Stimulated activated CD4-positive, alpha-beta T cell treated with anti-CD3 and anti-CD28 coated beads, TNF-alpha, amount 100 ng/mL, for 24 hours (primary cell): ENCODE data around the gene ITCH.
A peak's percentile ranks its signal among the peaks of the same experiment; 100 is the strongest.

ENCODE experiments used
- DNase-seq, 3 experiments: peaks; one replicate each; pipeline ENCODE4 v3.0.0-alpha.2; 2020; ENCODE audit warnings: low read depth in 3 of 3

The ITCH gene

GRCh38 chr20:34549291-34549928 lies 186.3 kb downstream of the ITCH start:
- DNase-seq, result no peak

DNA sequence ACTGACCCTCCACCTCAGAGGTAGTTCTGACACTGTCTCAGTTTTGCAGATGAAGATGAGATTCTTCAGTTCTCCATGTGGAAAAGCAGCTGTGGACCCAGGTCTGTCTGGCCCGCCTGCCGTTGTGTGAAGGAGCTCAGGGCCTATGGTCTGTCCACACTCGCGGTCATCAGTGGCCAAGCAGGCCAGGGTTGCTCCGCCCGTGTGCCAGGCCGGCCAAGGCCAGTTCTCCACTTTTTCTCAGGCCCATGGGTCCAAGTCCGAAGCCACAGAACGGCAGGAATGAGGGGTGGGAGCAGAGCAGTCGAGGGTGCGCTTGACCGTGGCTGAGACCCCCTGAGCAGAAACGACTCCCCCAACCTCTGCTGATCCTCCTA lies 186.8 kb downstream of the ITCH start:
- no peak for DNase-seq

DNA sequence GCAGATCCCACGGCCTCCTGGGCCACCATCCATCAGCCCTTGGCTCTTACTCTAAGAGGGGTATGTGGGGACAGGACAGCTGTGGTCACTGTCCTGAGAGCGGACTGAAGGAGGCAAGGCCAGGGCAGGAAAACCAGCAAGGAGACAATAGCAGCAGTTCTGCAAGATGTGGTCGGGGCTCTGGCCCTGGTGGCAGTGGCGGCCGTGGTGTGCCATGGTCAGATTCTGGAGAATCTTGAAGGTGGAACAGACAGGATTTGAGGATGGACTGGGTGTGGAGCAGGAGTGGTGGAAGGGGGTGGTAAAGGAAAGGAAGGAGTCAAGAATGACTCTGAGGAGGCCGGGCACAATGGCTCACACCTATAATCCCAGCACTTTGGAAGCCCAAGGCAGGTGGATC lies 189.5 kb downstream of the ITCH start:
- DNase-seq, result no peak

DNA sequence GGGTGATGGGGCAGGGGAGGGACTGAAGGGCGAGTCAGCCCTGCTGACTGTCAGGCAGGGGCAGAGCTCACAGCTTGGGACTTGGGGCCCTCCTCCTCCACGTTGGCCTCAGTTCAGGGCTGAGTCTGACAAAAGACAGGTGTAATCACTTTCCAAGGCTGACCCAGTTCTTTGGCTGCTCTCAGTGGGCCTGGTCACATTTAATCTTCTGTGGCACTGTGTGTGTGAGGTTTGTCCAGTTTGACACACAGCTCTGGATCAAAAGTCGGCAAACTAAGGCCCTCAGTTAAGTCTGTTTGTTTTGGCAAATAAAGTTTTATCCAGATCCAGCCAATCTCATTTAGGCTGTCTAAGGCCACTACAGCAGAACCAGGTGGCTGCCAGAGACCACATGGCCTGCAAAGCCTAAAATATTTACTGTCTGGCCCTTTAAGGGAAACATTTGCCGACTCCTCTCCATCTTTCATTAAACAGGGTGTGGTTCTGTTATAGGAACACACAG lies 190.3 kb downstream of the ITCH start:
- DNase-seq, result no peak

GRCh38 chr20:34557936-34558319 lies 194.9 kb downstream of the ITCH start:
- no peak for DNase-seq

- DNase-seq, result peak; percentile 85 to 88 (median 87)
Observed at GRCh38 chr20:34558320-34559218, 195.5 kb downstream of the ITCH start, which contains the start of gene MAP1LC3A. TSS of gene MAP1LC3A (plus strand) at chr20:34558718. CDS start at chr20:34558869, 151 bp downstream.

GRCh38 chr20:34559311-34560140 lies 196.5 kb downstream of the ITCH start:
- DNase-seq, result no peak

DNA sequence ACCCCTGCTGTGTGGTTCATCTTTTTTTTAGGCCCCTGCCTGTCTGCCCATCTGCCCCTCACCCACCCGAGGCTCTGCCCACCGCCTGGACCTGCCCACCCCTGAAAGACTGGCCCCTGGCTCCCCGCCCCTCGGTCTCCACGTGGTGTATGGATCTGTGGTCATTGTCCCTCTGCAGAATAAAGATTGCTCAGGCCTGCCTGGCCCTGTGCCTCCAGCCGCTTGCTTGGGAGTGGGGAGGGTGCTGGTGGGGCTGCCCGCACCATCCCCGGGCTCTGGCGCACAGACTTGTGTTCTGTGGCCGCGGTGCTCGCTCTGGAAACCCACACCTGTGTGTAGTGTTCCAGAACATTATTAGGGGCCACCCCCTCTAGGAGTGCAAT lies 197.1 kb downstream of the ITCH start:
- DNase-seq, result no peak

GRCh38 chr20:34560614-34561013 lies 197.5 kb downstream of the ITCH start:
- DNase-seq, result no peak
